Uterus (tissue), 4 donors: ENCODE measurements around the gene CCDC157. TPM values are rescaled to one million over a fixed set of nuclear protein-coding genes. Genes with fewer than 3 reads are reported as not detected.

Experiments used
- DNase-seq, 2 donors: peaks; one replicate each; pipeline ENCODE4 v3.0.0-alpha.2; 2019 to 2020
- H3K27ac ChIP-seq, 2 donors: fragments of 200-600 bp; sonication (generic); 1 replicate in 1 of 2; 2 replicates in 1 of 2; pipeline ENCODE4 v1.5.1; 2016 to 2018
- H3K27me3 ChIP-seq, 2 donors: fragments of 200-600 bp; sonication (generic); one replicate each; pipeline ENCODE4 v1.5.1; 2018 to 2019; ENCODE audit warnings: control low read depth in 1 of 2
- H3K36me3 ChIP-seq, 2 donors: fragments of 200-600 bp; sonication (generic); one replicate each; pipeline ENCODE4 v1.5.1; 2019; ENCODE audit warnings: control low read depth in 1 of 2
- H3K4me1 ChIP-seq, 2 donors: fragments of 200-600 bp; sonication (generic); one replicate each; pipeline ENCODE4 v1.5.1; 2018 to 2019; ENCODE audit warnings: control low read depth in 1 of 2
- H3K4me3 ChIP-seq, 2 donors: fragments of 200-600 bp; sonication (generic); 1 replicate in 1 of 2; 2 replicates in 1 of 2; pipeline ENCODE4 v1.5.1; 2018 to 2019; ENCODE audit warnings: mild to moderate bottlenecking in 1 of 2
- H3K9me3 ChIP-seq, 2 donors: fragments of 200-600 bp; sonication (generic); one replicate each; pipeline ENCODE4 v1.5.1; 2019; ENCODE audit warnings: control low read depth in 1 of 2
- POLR2A ChIP-seq, 2 donors: fragments of 450-650 bp; IDR thresholded peaks; one replicate each; pipeline ENCODE4 v1.6.1; 2016; ENCODE audit warnings: antibody characterized with exemption in 2 of 2, mild to moderate bottlenecking in 1 of 2, moderate library complexity in 1 of 2
- intact Hi-C: fragments of 100-400 bp; cut with DNase I; formaldehyde crosslinking; loops from one replicate; pipeline ENCODE4 v1.15.1; 2023; ENCODE audit warnings: low total_unique reads
- total RNA-seq, 4 donors: library from RNA; depleted of rRNA in 3 of 4; stranded (reverse); fragments of >200 nt in 3 of 4; gene quantifications; one replicate each; pipeline versions ENCODE4 v1.1.0 to v1.2.4, GENCODE V29; 2014 to 2023
- TF ChIP-seq, protein P1 (sequence below), 4 experiments: fragments of 200-600 bp in 2 of 4; fragments of 450-650 bp in 2 of 4; sonication (generic) in 2 of 4; IDR thresholded peaks; one replicate each; pipeline ENCODE4 v1.5.1; 2016 to 2019; ENCODE audit warnings: antibody characterized with exemption in 4 of 4, mild to moderate bottlenecking in 2 of 4, moderate library complexity in 1 of 4
- donor health status: DM: yes; HTN: yes; CAD: no.

The CCDC157 gene
- total RNA-seq = 1 to 10 TPM in 3 of 4 donors, not detected in 1; 2.9 to 6.8 (median 4.6) TPM

GRCh38 chr22:30356449-30357235, at the start of gene CCDC157, which contains the start of gene SF3A1:
Gene CCDC157, plus strand, starts transcription at chr22:30357007. Its CDS starts 8,994 bp downstream, at chr22:30366001.
Gene SF3A1, minus strand, starts transcription at chr22:30356894. Its CDS starts 102 bp downstream, at chr22:30356792.
- H3K27me3 ChIP-seq = no peaks in the 10 kb centered on the region
- peaks cover 9 to 18% of the 10 kb centered on the region in 2 donors for H3K4me1 ChIP-seq
- H3K9me3 ChIP-seq = no peaks in the 10 kb centered on the region
- peak within 1 kb of the TSS; percentile 93 to 96 for H3K27ac ChIP-seq
- intact Hi-C loops = no loop called here
- no peaks in the 10 kb centered on the region for H3K36me3 ChIP-seq
- DNase-seq = peak; percentile 80 to 88
- peak; percentile 82 to 96 for TF ChIP-seq POLR2A (IDR thresholded peaks at IDR 0.05)
- TF ChIP-seq, protein P1, sequence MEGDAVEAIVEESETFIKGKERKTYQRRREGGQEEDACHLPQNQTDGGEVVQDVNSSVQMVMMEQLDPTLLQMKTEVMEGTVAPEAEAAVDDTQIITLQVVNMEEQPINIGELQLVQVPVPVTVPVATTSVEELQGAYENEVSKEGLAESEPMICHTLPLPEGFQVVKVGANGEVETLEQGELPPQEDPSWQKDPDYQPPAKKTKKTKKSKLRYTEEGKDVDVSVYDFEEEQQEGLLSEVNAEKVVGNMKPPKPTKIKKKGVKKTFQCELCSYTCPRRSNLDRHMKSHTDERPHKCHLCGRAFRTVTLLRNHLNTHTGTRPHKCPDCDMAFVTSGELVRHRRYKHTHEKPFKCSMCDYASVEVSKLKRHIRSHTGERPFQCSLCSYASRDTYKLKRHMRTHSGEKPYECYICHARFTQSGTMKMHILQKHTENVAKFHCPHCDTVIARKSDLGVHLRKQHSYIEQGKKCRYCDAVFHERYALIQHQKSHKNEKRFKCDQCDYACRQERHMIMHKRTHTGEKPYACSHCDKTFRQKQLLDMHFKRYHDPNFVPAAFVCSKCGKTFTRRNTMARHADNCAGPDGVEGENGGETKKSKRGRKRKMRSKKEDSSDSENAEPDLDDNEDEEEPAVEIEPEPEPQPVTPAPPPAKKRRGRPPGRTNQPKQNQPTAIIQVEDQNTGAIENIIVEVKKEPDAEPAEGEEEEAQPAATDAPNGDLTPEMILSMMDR (IDR thresholded peaks at IDR 0.05) = peak in 2 of 4 experiments; percentile 1 to 21
- peak within 1 kb of the TSS; percentile 81 to 84 for H3K4me3 ChIP-seq

DNA sequence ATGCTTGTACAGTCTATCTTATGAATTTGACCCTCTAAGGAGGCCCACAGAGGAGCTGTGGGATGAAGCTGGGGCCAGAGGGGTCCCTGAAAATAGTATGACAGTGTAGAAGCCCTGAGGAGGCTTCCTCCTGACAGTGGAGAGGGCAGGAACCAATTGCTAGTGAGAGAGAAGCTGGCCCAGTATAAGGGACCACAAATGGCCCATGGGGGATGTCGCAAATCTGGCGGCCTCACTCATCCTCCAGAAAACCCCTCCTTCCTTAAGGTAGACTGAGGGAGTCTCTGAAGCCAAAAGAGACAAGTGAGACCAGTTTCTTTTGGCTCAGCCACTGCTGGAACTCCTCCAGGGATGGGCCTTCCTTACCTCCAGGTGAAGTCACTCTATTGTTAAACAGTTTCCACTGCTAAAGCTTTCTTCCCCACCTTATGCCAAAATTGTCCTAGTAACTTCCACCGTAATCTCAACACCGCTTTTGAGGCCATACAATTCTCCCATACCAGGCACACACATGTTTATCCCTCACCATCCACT, 49.7 kb upstream of the CCDC157 start:
- no peaks in the 10 kb centered on the region for H3K36me3 ChIP-seq
- H3K27ac ChIP-seq = peak overlapping the region; percentile 73 to 76
- no peak for TF ChIP-seq POLR2A (IDR thresholded peaks at IDR 0.05)
- TF ChIP-seq, protein P1 (IDR thresholded peaks at IDR 0.05) = no peak
- no peaks in the 10 kb centered on the region for H3K9me3 ChIP-seq
- intact Hi-C loops = no loop called here
- H3K4me1 ChIP-seq = peaks cover 4 to 39% of the 10 kb centered on the region in 2 donors
- DNase-seq = no peak
- H3K4me3 ChIP-seq = no peak overlapping the region
- H3K27me3 ChIP-seq = no peaks in the 10 kb centered on the region

DNA sequence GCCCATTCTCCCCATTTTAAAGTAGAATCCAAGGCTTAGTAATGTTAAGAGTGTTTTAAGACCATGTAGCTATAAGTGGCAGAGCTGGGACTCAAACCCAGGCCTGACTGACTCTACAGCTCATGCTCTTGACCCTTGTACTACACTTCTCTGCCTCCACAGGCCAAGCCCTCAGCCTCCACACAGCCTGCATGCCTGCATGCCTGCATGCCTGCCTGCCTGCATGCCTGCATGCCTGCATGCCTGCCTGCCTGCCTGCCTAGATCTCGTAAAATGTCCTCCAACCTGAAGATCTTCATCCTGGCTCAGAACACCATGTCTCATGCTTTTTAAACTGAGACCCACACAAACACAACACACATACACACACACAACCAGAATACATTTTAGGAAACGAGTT, 48.7 kb upstream of the CCDC157 start:
- intact Hi-C loops = no loop called here
- peaks cover 4 to 42% of the 10 kb centered on the region in 2 donors for H3K4me1 ChIP-seq
- no peak for TF ChIP-seq POLR2A (IDR thresholded peaks at IDR 0.05)
- TF ChIP-seq, protein P1 (IDR thresholded peaks at IDR 0.05) = no peak
- no peak for DNase-seq
- no peaks in the 10 kb centered on the region for H3K36me3 ChIP-seq
- H3K4me3 ChIP-seq = no peak overlapping the region
- peak overlapping the region; percentile 73 to 86 for H3K27ac ChIP-seq
- no peaks in the 10 kb centered on the region for H3K27me3 ChIP-seq
- H3K9me3 ChIP-seq = no peaks in the 10 kb centered on the region

GRCh38 chr22:30308518-30309230, 48.1 kb upstream of the CCDC157 start:
- no peaks in the 10 kb centered on the region for H3K27me3 ChIP-seq
- H3K27ac ChIP-seq = peak overlapping the region; percentile 13 to 86
- intact Hi-C loops = no loop called here
- H3K4me1 ChIP-seq = peaks cover 4 to 42% of the 10 kb centered on the region in 2 donors
- TF ChIP-seq, protein P1 (IDR thresholded peaks at IDR 0.05) = no peak
- TF ChIP-seq POLR2A (IDR thresholded peaks at IDR 0.05) = no peak
- H3K4me3 ChIP-seq = no peak overlapping the region
- no peaks in the 10 kb centered on the region for H3K36me3 ChIP-seq
- no peaks in the 10 kb centered on the region for H3K9me3 ChIP-seq
- peak in 1 of 2 donors; percentile 48 for DNase-seq
